ENCODE results near the gene ARHGAP26.
A peak's percentile ranks its signal among the peaks of the same experiment; 100 is the strongest.

The ARHGAP26 gene

DNA sequence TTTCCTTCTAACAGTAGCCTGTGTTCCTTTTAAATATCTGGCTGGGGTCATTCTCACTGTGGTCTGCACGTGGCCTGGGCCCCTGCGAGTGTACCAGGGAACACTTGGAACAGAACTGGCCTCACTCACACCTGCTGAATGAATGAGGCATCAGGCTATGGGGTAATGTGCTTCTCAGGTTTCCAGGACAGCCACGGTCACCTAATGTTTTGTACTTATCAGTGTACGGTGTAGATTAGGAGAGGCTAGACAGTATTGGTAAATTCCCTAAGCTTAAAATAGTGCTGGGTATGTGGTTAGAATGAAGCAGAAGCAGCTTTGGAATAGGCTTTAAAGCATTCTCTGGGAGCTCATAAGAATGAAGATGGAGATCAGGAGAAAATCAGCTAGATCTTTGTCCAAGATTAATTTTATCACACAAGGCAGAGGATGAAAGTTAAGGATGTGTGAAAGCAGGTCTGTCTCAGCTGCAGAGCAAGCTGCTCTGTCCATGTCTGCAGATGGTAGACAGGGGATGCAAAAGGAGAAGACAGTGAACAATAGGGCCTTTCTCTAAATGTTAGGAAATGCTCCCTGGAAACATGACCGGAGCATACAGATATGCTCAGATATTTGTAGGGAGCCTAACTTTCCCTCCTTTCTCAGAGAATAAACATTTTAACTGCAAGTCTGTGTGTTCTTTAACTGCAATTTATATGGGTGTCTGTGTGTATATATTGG is 365.8 kb downstream of the ARHGAP26 start:
- FAIRE-seq (no peak), DNase-seq (ENCODE audit: extremely low spot score, insufficient read length, low read depth) (no peak)

DNA sequence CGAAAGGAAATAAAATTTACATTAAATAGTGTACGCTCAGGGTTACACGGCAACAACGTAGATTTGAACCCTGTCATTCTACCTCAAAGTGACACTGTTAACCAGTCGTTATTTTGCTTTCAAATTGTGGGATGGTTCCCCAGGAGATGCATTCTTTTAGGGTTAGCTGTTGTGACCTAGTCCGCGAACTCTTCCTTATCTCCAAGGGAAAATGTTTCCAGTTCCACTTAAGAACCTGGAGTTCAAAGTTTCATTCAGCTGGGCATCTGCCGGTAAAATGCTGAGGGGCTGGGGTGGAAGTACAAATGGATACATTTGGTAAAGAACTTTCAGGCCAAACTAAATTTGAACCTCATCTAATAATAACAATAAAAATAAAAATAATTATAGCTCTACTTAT is 368.7 kb downstream of the ARHGAP26 start:
- no peak for FAIRE-seq
- no peak for DNase-seq (ENCODE audit: extremely low spot score, insufficient read length, low read depth)

DNA sequence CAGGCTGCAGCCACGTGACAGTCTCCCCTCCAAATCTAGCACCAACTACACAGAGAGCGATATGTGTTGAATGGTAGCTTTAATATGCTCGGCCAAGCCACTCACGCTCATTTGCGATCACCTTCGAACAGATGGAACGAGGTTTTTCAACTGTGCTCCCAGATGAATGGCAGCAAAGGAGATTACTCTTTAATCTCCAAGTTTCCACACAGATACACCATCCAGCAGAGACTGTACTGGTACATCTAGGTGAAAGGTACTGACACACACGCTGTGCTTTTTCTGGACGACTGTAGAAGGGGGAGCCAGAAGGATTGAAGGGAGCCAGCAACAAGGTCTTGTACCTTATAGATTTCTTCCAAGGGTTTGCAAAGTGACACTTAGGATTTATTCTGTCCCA is 369.4 kb downstream of the ARHGAP26 start:
- DNase-seq (ENCODE audit: extremely low spot score, insufficient read length, low read depth) (no peak), FAIRE-seq (no peak)

DNA sequence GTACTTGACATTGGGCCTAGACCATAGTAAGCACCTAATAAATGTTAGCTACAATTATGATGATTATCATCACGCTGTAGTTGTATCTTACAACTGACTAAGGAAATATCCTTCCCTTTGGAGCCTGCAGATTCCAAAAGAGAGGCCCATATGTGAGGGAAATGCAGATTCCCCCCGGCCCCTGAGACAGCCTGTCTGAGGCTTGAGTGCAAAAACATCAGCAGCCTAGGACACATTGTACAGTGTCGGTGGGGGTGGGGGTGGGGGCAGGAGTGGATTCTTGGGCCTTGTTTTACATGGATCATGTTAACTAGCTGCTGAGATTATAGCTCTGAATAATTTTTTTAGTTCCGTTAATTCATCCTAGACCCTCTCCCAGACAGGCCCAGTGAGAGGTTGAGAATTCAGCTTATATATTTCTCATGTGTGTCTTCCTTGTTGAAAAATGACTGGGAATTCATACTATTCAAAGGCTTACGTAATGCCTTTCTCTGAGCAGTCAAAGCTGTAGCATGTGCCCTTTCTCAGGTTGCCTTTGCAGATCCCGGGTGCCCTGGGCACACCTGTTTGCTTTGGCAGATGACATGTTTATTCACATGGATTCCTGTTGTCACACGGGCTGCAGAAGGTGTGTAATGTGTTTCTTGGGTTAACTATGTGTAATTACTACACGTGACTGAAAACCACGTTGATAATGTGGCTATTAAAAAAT is 370.5 kb downstream of the ARHGAP26 start:
- DNase-seq (ENCODE audit: extremely low spot score, insufficient read length, low read depth) (no peak), FAIRE-seq (no peak)

DNA sequence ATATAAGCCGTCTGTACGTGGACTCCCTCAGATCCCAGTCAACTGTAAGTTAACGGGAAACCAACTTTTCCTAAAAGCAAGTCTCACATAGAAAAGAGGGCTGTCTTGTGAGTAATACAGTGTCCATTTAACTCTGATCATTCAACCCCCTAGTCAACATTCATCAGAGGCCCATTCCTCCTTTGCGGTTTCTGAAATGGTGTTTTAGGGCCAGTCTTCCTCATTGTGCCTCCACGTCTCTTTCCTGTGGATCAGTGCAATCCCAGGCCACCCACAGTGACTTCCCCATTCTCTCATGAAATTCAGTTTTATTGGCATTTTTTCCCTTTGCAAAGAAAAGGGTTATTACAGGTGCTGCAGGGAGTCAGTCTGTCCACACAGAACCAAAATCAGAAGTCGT is 371.5 kb downstream of the ARHGAP26 start:
- no peak for FAIRE-seq
- DNase-seq (ENCODE audit: extremely low spot score, insufficient read length, low read depth) = no peak

DNA sequence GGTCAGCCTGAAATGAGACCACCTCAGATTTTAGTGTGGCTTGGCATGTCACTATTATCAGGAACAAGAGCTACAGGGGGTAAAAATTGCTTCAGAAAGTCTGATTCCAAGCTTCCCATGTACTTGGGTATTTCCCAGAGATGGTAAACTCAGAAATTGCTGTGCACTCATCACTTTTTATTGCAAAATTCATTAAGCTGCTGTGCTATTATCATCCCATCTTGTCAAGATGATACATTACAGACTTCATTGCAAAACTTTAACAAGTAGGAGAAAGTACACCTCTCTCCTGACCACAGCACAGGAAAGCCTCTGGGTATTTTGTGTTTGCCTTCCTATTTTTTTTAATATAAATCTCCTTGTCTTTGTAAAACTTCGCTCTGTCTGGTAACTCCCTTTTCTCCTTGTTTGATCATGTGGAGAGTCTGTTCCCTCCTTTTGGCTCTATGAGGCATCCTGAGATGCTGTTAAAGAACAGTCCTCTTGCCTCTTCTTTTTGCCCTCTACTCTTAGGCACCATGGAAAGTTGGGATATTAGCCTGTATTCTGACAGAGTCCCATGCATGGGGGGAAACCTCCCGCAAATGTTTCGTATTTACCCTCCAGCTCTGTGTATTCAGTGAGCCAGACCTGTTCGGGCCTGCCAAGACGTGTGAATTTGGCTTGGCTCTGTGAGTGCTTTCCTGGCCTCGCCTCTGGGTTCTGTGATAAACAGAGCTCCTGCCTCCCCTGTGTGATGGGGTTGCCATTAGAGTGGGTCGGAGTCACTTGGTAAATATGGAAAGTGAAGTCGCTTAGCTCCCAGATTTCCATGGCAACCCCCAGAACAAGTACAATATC is 372.6 kb downstream of the ARHGAP26 start:
- FAIRE-seq = no peak
- DNase-seq (ENCODE audit: extremely low spot score, insufficient read length, low read depth) = no peak

DNA sequence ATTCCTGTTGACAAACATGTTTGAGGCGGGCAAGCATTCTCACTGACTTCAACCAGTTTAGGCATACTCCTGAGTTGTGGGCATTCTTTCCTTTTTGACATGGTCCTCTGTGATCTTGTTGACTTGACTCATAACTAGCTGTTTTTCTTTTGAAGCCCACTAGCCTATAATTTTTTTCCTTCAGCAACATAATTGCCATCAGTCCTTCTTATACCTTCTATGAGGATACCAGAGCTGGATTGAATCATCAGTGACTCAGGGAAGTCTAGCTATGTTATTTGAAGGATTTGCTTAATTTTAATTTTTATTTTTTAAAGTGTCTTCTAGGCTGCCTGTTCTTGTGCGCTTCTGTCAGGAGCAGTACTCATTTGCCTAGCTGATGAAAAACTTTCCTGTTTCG is 373.8 kb downstream of the ARHGAP26 start:
- no peak for DNase-seq (ENCODE audit: extremely low spot score, insufficient read length, low read depth)
- no peak for FAIRE-seq

DNA sequence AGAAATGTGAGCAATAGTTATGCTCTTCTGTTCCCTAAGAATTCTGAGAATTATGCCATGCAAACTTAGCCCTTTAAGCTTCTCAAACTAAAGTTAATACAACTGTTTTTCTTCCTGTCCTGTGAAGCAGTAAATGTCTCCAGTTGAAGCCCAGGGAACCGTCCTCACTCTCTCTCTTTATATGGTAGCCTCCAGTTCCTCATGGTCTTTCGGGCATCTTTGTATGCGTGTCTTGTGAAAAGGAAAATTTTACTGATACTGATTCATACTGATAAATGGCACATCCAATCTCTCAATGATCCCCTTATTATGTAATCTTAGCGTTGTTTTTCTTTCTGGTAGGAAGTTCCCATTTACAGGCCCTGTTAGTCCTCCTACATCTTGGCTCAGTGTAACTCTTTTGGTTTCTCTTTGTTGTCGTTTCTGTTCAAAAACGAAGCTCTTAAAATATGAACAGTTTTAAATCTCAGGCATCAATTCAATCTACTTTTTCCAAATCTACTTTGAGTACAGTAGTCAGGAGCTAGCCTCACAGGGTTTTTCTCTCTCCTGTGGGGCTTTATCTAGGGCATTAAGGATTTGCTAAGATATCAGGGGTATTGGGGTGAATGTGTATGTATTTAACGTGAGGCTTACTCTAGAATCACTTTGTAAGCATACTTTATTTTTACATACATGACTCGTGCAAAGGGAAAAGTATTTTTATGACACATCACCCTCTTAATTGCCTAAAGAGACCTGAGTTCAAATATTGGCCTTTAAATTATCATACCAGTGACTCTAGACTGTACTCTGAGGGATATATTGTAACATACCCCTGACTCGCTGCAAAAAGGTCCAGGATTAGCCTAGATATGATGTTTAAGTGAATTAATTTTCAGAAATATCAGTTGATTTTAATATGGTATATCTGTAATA is 375.3 kb downstream of the ARHGAP26 start:
- DNase-seq (ENCODE audit: extremely low spot score, insufficient read length, low read depth) = no peak
- no peak for FAIRE-seq

DNA sequence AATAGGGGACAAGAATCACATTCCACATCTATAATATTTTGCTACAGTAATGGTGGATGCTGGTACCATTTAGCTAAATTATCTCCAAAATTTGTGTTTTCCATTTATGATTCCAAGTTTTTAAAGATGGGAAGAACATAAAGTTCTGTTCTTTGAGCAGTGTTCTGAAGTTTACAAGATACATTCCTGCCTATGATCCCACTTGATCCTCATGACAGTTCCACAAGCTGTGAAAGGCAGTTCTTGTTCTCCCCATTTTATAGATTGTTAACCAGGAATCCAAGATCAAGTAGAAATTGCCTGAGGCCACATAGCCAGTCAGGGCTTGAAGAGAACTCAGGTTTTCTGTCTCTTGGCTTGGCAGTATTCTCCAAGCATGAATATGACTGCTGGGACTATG is 376.0 kb downstream of the ARHGAP26 start:
- FAIRE-seq (no peak), DNase-seq (ENCODE audit: extremely low spot score, insufficient read length, low read depth) (no peak)

DNA sequence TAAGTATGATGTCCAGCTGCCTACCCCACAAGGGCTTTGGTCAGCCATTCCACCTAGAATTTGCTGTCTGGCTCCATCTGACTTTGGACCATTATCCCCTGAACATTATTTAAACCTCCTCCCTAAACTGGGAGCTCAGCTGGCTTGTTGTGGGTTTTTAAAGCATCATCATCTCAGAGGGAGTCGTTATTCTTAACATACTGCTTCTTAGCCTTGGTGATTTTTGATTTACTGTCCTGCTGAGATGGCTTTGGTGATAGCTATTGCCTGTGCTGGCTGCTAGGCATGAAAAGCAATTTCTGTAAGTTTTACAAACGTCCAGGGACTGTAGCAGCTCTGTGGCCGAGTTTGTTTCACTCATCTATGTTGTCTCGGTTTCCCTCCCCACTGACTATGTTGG is 377.2 kb downstream of the ARHGAP26 start:
- FAIRE-seq (no peak), DNase-seq (ENCODE audit: extremely low spot score, insufficient read length, low read depth) (no peak)

DNA sequence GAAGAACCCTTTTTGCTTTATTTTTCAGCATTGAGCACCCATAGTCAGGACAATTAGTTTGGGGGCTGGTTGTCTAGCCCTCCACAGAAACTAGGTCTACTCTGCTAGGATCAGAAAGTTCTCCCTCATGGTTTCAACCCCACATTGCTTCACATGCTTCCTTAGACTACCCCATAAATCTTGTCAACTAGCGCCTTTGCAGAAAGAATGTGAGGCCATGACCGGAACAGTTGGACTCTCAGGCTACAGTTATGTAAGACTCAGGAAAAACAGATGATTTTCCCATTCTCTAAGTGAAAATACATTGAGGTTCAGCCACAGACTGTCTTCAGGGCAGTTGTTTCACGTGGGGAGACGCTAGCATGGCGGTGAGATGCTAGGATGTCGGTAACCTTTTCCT is 377.7 kb downstream of the ARHGAP26 start:
- FAIRE-seq (no peak), DNase-seq (ENCODE audit: extremely low spot score, insufficient read length, low read depth) (no peak)

DNA sequence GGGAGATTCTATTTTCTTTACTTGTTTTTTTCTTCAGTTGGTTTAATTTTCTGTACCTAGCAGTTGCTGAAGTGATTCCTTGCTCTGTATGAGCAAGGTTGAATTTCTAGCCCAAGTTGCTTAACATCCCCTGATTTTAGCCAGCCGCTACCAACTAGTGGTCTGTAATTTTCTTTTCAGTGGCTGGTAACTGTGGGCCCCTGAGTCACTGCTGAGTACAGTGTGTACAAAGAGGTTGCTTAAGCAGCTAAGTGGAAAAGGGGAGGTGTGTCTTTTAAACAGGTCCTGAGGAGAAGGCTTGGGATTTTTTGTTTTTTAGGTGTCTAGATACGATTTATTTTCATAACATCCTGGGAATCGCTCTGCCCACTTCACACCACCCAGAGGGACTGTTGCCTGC is 378.6 kb downstream of the ARHGAP26 start:
- FAIRE-seq = no peak

DNA sequence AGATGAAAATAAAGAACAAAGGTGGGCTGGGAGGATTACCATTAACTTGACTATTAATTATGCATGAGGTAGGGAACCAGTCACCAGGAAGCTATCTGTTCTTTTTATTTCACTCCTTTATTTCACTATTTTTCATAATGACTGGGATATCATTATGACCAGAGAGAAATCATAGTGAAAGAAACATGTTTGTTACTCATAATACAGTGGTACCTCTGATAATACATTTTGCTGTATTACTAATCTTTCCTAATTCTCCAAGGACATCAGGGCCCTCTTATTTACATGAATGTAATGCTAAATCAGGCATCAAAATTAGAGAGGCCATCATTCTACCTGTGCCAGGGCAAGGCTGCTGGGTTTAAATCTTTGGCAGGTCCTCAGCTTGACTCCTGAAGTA is 379.6 kb downstream of the ARHGAP26 start:
- DNase-seq (ENCODE audit: extremely low spot score, insufficient read length, low read depth) (no peak), FAIRE-seq (no peak)

More for the DNA sequence above, 378.6 kb downstream of the ARHGAP26 start:
- DNase-seq (ENCODE audit: extremely low spot score, insufficient read length, low read depth) = no peak

DNA sequence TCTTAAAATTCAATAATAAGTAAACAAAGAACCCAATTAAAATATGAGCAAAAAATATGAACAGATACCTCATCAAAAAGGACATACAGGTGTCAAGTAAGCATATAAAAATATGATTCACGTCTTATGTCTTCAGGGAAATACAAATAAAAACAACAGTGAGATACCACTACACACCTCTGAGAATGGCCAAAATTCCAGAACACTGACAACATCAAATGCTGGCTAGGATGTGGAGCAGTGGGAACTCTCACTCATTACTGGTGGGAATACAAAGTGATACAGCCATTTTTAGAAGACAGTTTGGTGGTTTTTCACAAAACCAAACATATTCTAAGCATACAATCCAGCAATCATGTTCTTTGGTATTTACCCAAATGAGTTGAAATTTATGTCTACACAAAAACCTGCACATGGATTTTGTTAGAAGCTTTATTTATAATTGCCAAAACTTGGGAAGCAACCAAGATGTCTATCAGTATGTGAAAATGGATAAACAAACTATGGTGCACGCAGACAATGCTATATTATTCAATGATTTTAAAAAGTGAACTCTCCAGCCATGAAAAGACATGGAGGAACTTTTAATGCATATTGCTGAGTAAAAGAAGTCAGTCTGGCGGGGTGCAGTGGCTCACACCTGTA is 381.0 kb downstream of the ARHGAP26 start:
- FAIRE-seq (no peak), DNase-seq (ENCODE audit: extremely low spot score, insufficient read length, low read depth) (no peak)

DNA sequence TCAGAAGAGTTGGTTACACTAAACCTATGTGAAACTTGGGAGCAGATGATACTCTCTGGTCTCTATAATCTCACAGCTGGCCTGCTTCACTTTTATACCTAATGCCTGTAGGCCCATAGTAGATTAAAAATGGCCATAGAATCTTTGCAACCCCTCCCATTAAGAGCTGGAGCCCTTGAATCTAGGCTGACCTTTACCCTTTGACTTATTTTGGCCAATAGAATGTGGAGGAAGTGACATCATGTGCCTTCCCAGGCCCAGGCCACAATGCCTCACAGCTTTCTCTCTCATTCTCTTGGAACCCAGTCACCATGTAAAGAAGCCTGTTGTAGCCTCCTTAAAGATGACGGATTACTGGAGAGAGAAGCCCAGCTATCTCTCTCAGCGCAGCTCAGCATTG is 382.3 kb downstream of the ARHGAP26 start:
- no peak for FAIRE-seq
- no peak for DNase-seq (ENCODE audit: extremely low spot score, insufficient read length, low read depth)

DNA sequence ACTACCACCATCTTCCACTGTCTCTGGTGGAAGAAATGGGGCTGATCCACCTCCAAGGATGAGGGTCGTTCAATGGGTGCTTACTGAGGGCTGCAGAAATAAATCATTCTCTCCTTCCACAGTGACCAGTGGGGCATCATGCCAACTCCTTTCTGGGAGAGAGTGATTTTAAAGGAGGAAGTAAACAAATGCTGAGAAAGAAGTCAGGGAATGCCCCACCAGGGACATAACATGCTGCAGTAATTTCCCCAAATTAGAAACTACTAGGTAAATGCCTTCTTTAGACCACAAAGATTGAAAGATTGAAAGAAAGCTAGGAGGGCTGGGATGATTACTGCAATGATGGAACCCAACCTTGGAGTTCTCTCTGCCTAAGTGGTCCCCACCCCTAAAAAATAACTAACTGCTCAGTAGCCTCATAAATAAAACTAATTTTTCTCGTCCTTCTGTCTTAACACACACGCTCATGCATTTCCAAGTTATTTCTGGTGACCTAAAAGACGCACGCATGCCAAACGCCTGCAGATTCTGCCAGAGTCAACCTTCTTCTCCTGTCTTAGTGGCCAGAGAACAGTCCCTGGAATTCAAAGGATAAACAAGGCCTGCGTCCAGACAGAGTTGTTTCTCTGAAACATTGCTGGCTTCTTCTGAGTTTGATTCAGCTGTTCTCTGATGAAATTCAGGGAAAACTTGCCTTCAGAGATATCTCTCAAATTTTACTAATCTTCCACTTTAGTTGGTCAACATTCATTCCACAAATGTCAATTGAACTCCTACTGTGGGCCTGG is 383.3 kb downstream of the ARHGAP26 start:
- FAIRE-seq (peak; percentile 12), DNase-seq (ENCODE audit: extremely low spot score, insufficient read length, low read depth) (no peak)

DNA sequence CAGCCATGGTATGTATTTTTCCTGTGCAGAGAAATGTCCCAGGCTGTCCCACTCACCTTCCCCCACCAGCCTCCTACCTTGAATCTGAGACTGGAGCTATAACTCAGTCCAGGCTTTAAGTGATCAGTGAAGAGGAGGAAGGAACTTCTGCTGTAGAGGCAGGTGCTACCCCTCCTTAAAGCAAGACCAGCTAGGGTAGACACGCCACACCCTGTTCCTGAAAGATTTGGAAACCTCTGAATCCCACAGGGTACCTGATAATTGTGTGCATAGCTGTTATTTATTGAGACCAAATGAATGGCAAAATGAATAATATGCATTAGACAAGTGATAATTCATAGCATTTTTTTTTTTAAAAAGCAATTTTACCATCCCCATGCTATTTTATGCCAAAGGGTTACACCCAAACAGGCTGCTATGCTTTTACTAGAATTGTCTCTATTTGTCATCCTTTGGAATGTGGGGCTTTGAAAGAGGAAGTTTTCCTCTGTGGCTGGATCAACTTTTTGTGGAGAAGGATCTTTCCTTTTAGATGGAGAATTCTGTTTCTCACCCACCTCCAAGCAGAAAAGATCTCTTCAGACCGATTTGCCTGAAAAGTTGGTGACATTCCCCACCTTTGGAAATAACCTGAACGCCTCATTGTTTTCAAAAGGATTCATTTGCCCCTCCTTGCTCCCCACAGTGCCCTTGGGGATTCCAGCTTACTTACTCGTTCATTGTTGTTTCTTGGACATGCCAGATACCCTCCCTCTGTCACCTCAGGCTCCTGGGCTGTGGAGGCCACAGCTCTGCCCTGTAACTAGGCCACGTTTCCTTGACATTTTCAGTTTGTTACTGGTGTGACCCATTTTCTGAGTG is 384.6 kb downstream of the ARHGAP26 start:
- DNase-seq (ENCODE audit: extremely low spot score, insufficient read length, low read depth) = no peak

DNA sequence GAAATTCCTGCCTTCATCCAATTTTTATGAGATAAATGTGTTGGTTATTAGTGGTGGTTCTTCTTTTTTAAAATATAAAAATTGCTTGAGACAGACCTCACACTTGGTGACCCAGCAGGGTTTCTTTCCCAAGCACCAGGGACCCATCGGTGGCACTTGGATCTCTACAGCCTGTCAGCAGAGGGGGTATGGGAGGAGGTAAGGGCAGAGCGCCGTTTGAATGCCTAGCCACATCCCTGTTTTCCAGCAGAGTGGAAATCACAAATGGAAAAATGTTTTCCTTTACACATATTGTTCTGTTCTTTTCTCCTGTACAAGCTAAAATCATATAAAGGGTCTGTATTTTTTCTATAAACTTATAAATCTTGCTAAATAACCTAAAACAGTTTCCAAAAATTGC is 385.3 kb downstream of the ARHGAP26 start:
- FAIRE-seq (no peak), DNase-seq (ENCODE audit: extremely low spot score, insufficient read length, low read depth) (no peak)

More for the DNA sequence above, 384.6 kb downstream of the ARHGAP26 start:
- FAIRE-seq = no peak
